ENCODE results near the gene SAMM50.

DNA sequence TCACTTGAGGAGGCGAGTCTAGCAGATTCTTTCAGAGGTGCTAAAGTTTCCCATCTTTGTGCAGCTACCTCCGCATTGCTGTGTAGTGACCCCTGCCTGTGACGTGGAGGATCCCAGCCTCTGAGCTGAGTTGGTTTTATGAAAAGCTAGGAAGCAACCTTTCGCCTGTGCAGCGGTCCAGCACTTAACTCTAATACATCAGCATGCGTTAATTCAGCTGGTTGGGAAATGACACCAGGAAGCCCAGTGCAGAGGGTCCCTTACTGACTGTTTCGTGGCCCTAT, 8.9 kb upstream of the SAMM50 start:
- no peak for TF ChIP-seq POLR2A (IDR thresholded peaks at IDR 0.05)
- TF ChIP-seq, protein P1, sequence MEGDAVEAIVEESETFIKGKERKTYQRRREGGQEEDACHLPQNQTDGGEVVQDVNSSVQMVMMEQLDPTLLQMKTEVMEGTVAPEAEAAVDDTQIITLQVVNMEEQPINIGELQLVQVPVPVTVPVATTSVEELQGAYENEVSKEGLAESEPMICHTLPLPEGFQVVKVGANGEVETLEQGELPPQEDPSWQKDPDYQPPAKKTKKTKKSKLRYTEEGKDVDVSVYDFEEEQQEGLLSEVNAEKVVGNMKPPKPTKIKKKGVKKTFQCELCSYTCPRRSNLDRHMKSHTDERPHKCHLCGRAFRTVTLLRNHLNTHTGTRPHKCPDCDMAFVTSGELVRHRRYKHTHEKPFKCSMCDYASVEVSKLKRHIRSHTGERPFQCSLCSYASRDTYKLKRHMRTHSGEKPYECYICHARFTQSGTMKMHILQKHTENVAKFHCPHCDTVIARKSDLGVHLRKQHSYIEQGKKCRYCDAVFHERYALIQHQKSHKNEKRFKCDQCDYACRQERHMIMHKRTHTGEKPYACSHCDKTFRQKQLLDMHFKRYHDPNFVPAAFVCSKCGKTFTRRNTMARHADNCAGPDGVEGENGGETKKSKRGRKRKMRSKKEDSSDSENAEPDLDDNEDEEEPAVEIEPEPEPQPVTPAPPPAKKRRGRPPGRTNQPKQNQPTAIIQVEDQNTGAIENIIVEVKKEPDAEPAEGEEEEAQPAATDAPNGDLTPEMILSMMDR (IDR thresholded peaks at IDR 0.05): no peak

All from thyroid gland (tissue), 4 donors.